K562 treated with DMSO at 1 percent for 4 hours (cell line): ENCODE measurements around the gene RPL36AL. TPM values are rescaled to one million over a fixed set of nuclear protein-coding genes. Genes with fewer than 3 reads are reported as not detected.

Experiments used
- total RNA-seq: library from RNA; unstranded; fragments of 300-600 nt; gene quantifications from 2 replicates; pipeline ENCODE4 v1.2.3, GENCODE V29; 2022; ENCODE audit not compliant: insufficient read depth

Gene RPL36AL
- 176 and 178 TPM in 2 replicates for total RNA-seq

GRCh38 chr14:49620182-49621113 is at the start of gene RPL36AL, which contains the start of gene MGAT2:
Gene RPL36AL (minus strand): TSS chr14:49620626. CDS start chr14:49619104, 1,522 bp downstream.
Gene MGAT2 (plus strand): TSS chr14:49620799. CDS start chr14:49621269, 470 bp downstream.

GRCh38 chr14:49634547-49635334 is 14.3 kb upstream of the RPL36AL start, which contains the start of gene DNAAF2:
Gene DNAAF2 (minus strand): TSS chr14:49635244. CDS start chr14:49635149, 95 bp downstream.

GRCh38 chr14:49598485-49599300 is 21.7 kb downstream of the RPL36AL start, which contains the start of gene LRR1:
Gene LRR1 (plus strand): TSS chr14:49598940. CDS start chr14:49599021, 81 bp downstream.

GRCh38 chr14:49585803-49586672 is 34.4 kb downstream of the RPL36AL start, which contains the start of gene RPS29:
Gene RPS29 (minus strand): TSS chr14:49586380. CDS start chr14:49586346, 34 bp downstream.

Other genes with a start within 250 kb of the RPL36AL start
- 7,042 and 9,492 TPM in 2 replicates for gene RPS29, start 34.2 kb downstream of the RPL36AL start, total RNA-seq
- 21.2 and 27.9 TPM in 2 replicates for gene LRR1, start 21.7 kb downstream of the RPL36AL start, total RNA-seq
- 21.0 and 23.1 TPM in 2 replicates for gene MGAT2, start 173 bp upstream of the RPL36AL start, total RNA-seq
- 3.4 and 4.6 TPM in 2 replicates for gene DNAAF2, start 14.6 kb upstream of the RPL36AL start, total RNA-seq
- 9.5 and 14.5 TPM in 2 replicates for gene POLE2, start 67.6 kb upstream of the RPL36AL start, total RNA-seq
- gene KLHDC1, start 72.5 kb upstream of the RPL36AL start, total RNA-seq = 0.44 TPM in 1 of 2 replicates, not detected in the other
- 28.5 and 36.8 TPM in 2 replicates for gene KLHDC2, start 147.5 kb upstream of the RPL36AL start, total RNA-seq
- gene NEMF, start 232.2 kb upstream of the RPL36AL start, total RNA-seq = 11.8 and 17.3 TPM in 2 replicates